PC-9 (cell line): ENCODE results near the gene TLR6. TPM values are rescaled to one million over a fixed set of nuclear protein-coding genes. Genes with fewer than 3 reads are reported as not detected.
"Not testable (repeated sequence)": the region's sequence is repeated elsewhere in the genome, so short reads cannot be mapped to it uniquely, and the experiment has no call there.

Experiments used
- BruUV-seq: library from RNA; stranded (reverse); fragments of 400-500 nt; replicated peaks from 2 replicates; lab custom pipeline; 2021; lab: Mats Ljungman, UMichigan
- CTCF ChIA-PET: fragments of 300-600 bp; sonication (Branson Sonifier 250); formaldehyde crosslinking; loops from one replicate; lab custom pipeline; 2022; ENCODE audit warnings: antibody characterized with exemption; lab: Charles Lee
- POLR2A ChIA-PET: fragments of 300-600 bp; sonication (Branson Sonifier 250); formaldehyde crosslinking; loops from one replicate; lab custom pipeline; 2022; ENCODE audit warnings: antibody characterized with exemption; ENCODE audit not compliant: unreplicated experiment; lab: Charles Lee
- DNase-seq, 2 experiments: peaks; one replicate each; pipeline versions ENCODE4 v3.0.0 to v3.0.0-alpha.2; 2015 to 2022; ENCODE audit warnings: mixed read lengths in 1 of 2
- H2AFZ ChIP-seq: fragments of 200-600 bp; sonication (generic); 2 replicates; pipeline ENCODE4 v1.8.1; 2017; ENCODE audit warnings: antibody characterized with exemption
- H3F3A ChIP-seq: fragments of 200-600 bp; sonication (generic); 2 replicates; pipeline ENCODE4 v1.8.1; 2017; ENCODE audit warnings: antibody characterized with exemption, mild to moderate bottlenecking, low read depth; ENCODE audit not compliant: insufficient read depth
- H3K27ac ChIP-seq: fragments of 200-600 bp; sonication (generic); 2 replicates; pipeline ENCODE4 v1.6.1; 2016; ENCODE audit warnings: mixed run types
- H3K27me3 ChIP-seq: fragments of 200-600 bp; sonication (generic); 2 replicates; pipeline ENCODE4 v1.6.1; 2016; ENCODE audit warnings: low read depth, mixed run types; ENCODE audit not compliant: insufficient read depth
- H3K36me3 ChIP-seq: fragments of 200-600 bp; sonication (generic); 2 replicates; pipeline ENCODE4 v1.6.1; 2016; ENCODE audit warnings: low read depth, mixed run types
- H3K4me1 ChIP-seq: fragments of 200-600 bp; sonication (generic); replicated peaks from 2 replicates; pipeline ENCODE4 v1.6.1; 2016; ENCODE audit warnings: mixed run types; ENCODE audit not compliant: insufficient read depth
- H3K4me2 ChIP-seq: fragments of 200-600 bp; sonication (generic); 2 replicates; pipeline ENCODE4 v1.6.1; 2017; ENCODE audit warnings: mixed run types
- H3K4me3 ChIP-seq: fragments of 200-600 bp; sonication (generic); 2 replicates; pipeline ENCODE4 v1.6.1; 2016; ENCODE audit warnings: mixed run types
- H3K79me2 ChIP-seq: fragments of 200-600 bp; sonication (generic); 2 replicates; pipeline ENCODE4 v1.6.1; 2017; ENCODE audit warnings: low read depth, mixed run types
- H3K9me2 ChIP-seq: fragments of 200-600 bp; sonication (generic); 2 replicates; pipeline ENCODE4 v1.8.1; 2017; ENCODE audit warnings: mild to moderate bottlenecking; ENCODE audit not compliant: insufficient read depth
- H3K9me3 ChIP-seq: fragments of 200-600 bp; sonication (generic); 2 replicates; pipeline ENCODE4 v1.8.1; 2016; ENCODE audit warnings: low read depth; ENCODE audit not compliant: insufficient read depth
- H4K20me1 ChIP-seq: fragments of 200-600 bp; sonication (generic); 2 replicates; pipeline ENCODE4 v1.8.1; 2017; ENCODE audit not compliant: insufficient read depth
- EZH2 ChIP-seq: fragments of 200-600 bp; sonication (generic); IDR thresholded peaks from 2 replicates; pipeline ENCODE4 v1.8.0; 2017; ENCODE audit warnings: antibody characterized with exemption, low read depth
- intact Hi-C: fragments of 100-400 bp; cut with micrococcal nuclease; formaldehyde crosslinking; loops from one replicate; pipeline ENCODE4 v1.10.0; 2022; ENCODE audit not compliant: unreplicated experiment
- total RNA-seq: library from RNA; stranded (reverse); gene quantifications from 2 replicates; pipeline ENCODE4 v1.2.3, GENCODE V29; 2021
- TF ChIP-seq, protein P1 (sequence below): fragments of 200-600 bp; sonication (generic); conservative IDR thresholded peaks from 2 replicates; pipeline ENCODE4 v1.6.1; 2017; ENCODE audit warnings: mixed run types, antibody characterized with exemption, mild to moderate bottlenecking, moderate library complexity

TLR6 gene
- total RNA-seq, 1 experiment from 2014 or later, result 9.3 TPM

DNA sequence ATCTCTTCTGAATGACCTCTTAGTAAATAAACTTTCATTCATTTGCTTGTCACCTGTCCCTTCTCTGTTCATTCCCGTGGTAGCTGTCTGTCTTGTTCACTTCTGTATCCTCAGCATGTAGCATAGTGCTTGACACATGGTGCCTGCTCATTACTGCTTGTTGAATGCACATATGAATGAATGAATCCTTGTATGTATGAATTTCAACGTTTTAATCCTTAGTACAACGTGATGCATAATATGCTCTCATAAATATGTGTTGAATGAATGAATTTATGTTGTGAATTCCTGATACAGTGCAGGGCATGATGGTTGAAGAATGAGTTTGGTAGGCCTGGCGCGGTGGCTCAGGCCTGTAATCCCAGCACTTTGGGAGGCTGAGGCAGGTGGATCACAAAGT lies 76.8 kb downstream of the TLR6 start:
- no peaks in the 10 kb centered on the region for H3K9me3 ChIP-seq
- H3F3A ChIP-seq, result no peaks in the 10 kb centered on the region
- no peaks in the 10 kb centered on the region for H3K4me1 ChIP-seq
- H4K20me1 ChIP-seq, result no peaks in the 10 kb centered on the region
- no peaks in the 10 kb centered on the region for H3K36me3 ChIP-seq
- TF ChIP-seq, protein P1, sequence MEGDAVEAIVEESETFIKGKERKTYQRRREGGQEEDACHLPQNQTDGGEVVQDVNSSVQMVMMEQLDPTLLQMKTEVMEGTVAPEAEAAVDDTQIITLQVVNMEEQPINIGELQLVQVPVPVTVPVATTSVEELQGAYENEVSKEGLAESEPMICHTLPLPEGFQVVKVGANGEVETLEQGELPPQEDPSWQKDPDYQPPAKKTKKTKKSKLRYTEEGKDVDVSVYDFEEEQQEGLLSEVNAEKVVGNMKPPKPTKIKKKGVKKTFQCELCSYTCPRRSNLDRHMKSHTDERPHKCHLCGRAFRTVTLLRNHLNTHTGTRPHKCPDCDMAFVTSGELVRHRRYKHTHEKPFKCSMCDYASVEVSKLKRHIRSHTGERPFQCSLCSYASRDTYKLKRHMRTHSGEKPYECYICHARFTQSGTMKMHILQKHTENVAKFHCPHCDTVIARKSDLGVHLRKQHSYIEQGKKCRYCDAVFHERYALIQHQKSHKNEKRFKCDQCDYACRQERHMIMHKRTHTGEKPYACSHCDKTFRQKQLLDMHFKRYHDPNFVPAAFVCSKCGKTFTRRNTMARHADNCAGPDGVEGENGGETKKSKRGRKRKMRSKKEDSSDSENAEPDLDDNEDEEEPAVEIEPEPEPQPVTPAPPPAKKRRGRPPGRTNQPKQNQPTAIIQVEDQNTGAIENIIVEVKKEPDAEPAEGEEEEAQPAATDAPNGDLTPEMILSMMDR, result no peak
- TF ChIP-seq EZH2, result no peak
- no peaks in the 10 kb centered on the region for H3K27me3 ChIP-seq
- no peak overlapping the region for H3K4me2 ChIP-seq
- no peak overlapping the region for H3K4me3 ChIP-seq
- H3K9me2 ChIP-seq, result no peaks in the 10 kb centered on the region
- CTCF ChIA-PET, result no interaction called here
- DNase-seq, result no peak
- BruUV-seq, result no TSS peak
- H3K27ac ChIP-seq, result no peak overlapping the region
- H3K79me2 ChIP-seq, result no peaks in the 10 kb centered on the region
- intact Hi-C loops, result no loop called here
- POLR2A ChIA-PET, result interaction anchor here (0.5 kb wide), 1 partner anchor 634 kb away, joined by 4 read pairs; no protein-coding TSS in a partner anchor
- H2AFZ ChIP-seq, result no peak overlapping the region

DNA sequence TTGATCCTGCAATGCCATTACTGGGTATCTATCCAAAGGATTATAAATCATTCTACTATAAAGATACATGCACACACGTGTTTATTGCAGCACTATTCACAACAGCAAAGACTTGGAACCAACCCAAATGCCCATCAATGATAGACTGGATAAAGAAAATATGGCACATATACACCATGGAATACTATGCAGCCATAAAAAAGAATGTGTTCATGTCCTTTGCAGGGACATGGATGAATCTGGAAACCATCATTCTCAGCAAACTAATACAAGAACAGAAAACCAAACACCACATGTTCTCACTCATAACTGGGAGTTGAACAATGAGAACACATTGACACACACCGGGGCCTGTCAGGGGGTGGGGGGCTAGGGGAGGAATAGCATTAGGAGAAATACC lies 78.7 kb downstream of the TLR6 start:
- H2AFZ ChIP-seq, CTCF ChIA-PET, H4K20me1 ChIP-seq, H3K36me3 ChIP-seq, H3F3A ChIP-seq, H3K27ac ChIP-seq, H3K9me3 ChIP-seq, intact Hi-C loops, DNase-seq, H3K27me3 ChIP-seq, H3K4me2 ChIP-seq, POLR2A ChIA-PET, H3K9me2 ChIP-seq, H3K4me3 ChIP-seq, H3K79me2 ChIP-seq, H3K4me1 ChIP-seq, BruUV-seq: not testable (repeated sequence)

DNA sequence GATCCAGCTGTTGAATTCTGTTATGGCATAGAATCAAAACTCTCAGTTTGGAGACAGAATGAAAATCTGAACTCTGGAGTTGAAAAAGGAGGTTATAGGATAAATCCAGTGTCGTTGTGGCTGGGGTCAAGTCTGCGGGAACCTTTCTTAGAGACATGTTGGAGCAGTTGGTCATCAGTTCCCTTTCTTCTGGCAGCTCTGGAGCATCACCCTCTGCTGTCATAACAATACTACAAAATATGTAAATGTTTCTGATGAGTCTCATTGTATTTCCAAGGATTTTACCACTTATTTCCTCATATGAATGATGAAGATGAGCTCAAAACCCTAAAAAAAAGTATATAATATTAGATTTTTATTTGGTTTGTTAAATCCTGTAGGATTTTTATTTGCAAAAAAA lies 81.3 kb downstream of the TLR6 start:
- ChIA-PET CTCF (no interaction called here), POLR2A (no interaction called here)
- Histone ChIP-seq H3K9me2 (no peaks in the 10 kb centered on the region), H3K27ac (no peak overlapping the region), H3K27me3 (no peaks in the 10 kb centered on the region), H3K4me1 (no peaks in the 10 kb centered on the region), H3K79me2 (no peaks in the 10 kb centered on the region), H3F3A (no peaks in the 10 kb centered on the region), H3K36me3 (no peaks in the 10 kb centered on the region), H3K4me3 (no peak overlapping the region), H4K20me1 (no peaks in the 10 kb centered on the region), H2AFZ (no peak overlapping the region), H3K4me2 (no peak overlapping the region), H3K9me3 (no peaks in the 10 kb centered on the region)
- DNase-seq, result no peak
- TF ChIP-seq, protein P1, result no peak
- no peak for TF ChIP-seq EZH2
- intact Hi-C loops, result no loop called here
- no TSS peak for BruUV-seq
